Liver (tissue), 9 donors: ENCODE data around the gene PFDN2. TPM values are rescaled to one million over a fixed set of nuclear protein-coding genes. Genes with fewer than 3 reads are reported as not detected.
"Not testable (repeated sequence)": the region's sequence is repeated elsewhere in the genome, so short reads cannot be mapped to it uniquely, and the experiment has no call there.

Experiments used
- DNase-seq: peaks from one replicate; pipeline ENCODE4 v3.0.0-alpha.2; 2017; ENCODE audit warnings: low spot score
- H3K27ac ChIP-seq, 2 donors: one replicate each; pipeline ENCODE4 v1.7.0; 2013; ENCODE audit warnings: inconsistent platforms in 2 of 2, low read length in 2 of 2, control low read depth in 1 of 2, low read depth in 1 of 2, mild to moderate bottlenecking in 1 of 2
- H3K27me3 ChIP-seq, 4 donors: one replicate each; pipeline versions ENCODE4 v1.6.1 to v1.7.0; 2013; ENCODE audit warnings: low read length in 3 of 4, inconsistent platforms in 1 of 4, mild to moderate bottlenecking in 1 of 4, moderate library complexity in 1 of 4; ENCODE audit not compliant: control insufficient read depth in 4 of 4, insufficient read depth in 4 of 4
- H3K36me3 ChIP-seq, 4 donors: one replicate each; pipeline versions ENCODE4 v1.6.1 to v1.7.0; 2013; ENCODE audit warnings: low read length in 3 of 4, mild to moderate bottlenecking in 3 of 4, low read depth in 1 of 4, moderate library complexity in 1 of 4; ENCODE audit not compliant: control insufficient read depth in 4 of 4, insufficient read depth in 3 of 4
- H3K4me1 ChIP-seq, 4 donors: one replicate each; pipeline versions ENCODE4 v1.6.1 to v1.7.0; 2013; ENCODE audit warnings: low read length in 3 of 4, mild to moderate bottlenecking in 3 of 4, moderate library complexity in 1 of 4; ENCODE audit not compliant: control insufficient read depth in 4 of 4, insufficient read depth in 4 of 4
- H3K4me3 ChIP-seq, 3 donors: one replicate each; pipeline versions ENCODE4 v1.6.1 to v1.7.0; 2013; ENCODE audit warnings: low read length in 3 of 3, control low read depth in 1 of 3, low read depth in 1 of 3, mild to moderate bottlenecking in 1 of 3
- H3K9ac ChIP-seq, 2 donors: one replicate each; pipeline ENCODE4 v1.7.0; 2013; ENCODE audit warnings: low read length in 2 of 2, mild to moderate bottlenecking in 2 of 2, moderate library complexity in 2 of 2, control low read depth in 1 of 2, low read depth in 1 of 2
- H3K9me3 ChIP-seq, 4 donors: one replicate each; pipeline versions ENCODE4 v1.6.1 to v1.7.0; 2013; ENCODE audit warnings: low read length in 3 of 4; ENCODE audit not compliant: control insufficient read depth in 4 of 4
- EGR1 ChIP-seq, 2 donors: IDR thresholded peaks; 2 replicates each; pipeline ENCODE4 v1.6.1; 2016 to 2018; ENCODE audit warnings: antibody characterized with exemption in 2 of 2, low read depth in 2 of 2
- FOXA1 ChIP-seq: IDR thresholded peaks from 2 replicates; pipeline ENCODE4 v1.6.1; 2016; ENCODE audit warnings: antibody characterized with exemption
- FOXA2 ChIP-seq: IDR thresholded peaks from 2 replicates; pipeline ENCODE4 v1.6.1; 2016; ENCODE audit warnings: antibody characterized with exemption
- GABPA ChIP-seq, 2 donors: IDR thresholded peaks in 1 of 2; conservative IDR thresholded peaks in 1 of 2; 2 replicates each; pipeline ENCODE4 v1.6.1; 2016; ENCODE audit warnings: antibody characterized with exemption in 2 of 2, mild to moderate bottlenecking in 1 of 2, moderate library complexity in 1 of 2
- HNF4A ChIP-seq, 2 donors: conservative IDR thresholded peaks; 2 replicates each; pipeline ENCODE4 v1.6.1; 2016; ENCODE audit warnings: antibody characterized with exemption in 2 of 2, mild to moderate bottlenecking in 2 of 2
- HNF4G ChIP-seq: IDR thresholded peaks from 2 replicates; pipeline ENCODE4 v1.6.1; 2016; ENCODE audit warnings: antibody characterized with exemption
- NR2F2 ChIP-seq: IDR thresholded peaks from 2 replicates; pipeline ENCODE4 v1.6.1; 2016; ENCODE audit warnings: antibody characterized with exemption
- RAD21 ChIP-seq, 2 donors: IDR thresholded peaks; 2 replicates each; pipeline ENCODE4 v1.6.1; 2016; ENCODE audit warnings: antibody characterized with exemption in 2 of 2, mild to moderate bottlenecking in 2 of 2
- RXRA ChIP-seq, 2 donors: IDR thresholded peaks; 2 replicates each; pipeline ENCODE4 v1.6.1; 2017 to 2018; ENCODE audit warnings: antibody characterized with exemption in 2 of 2, mild to moderate bottlenecking in 1 of 2
- SP1 ChIP-seq: IDR thresholded peaks from 2 replicates; pipeline ENCODE4 v1.6.1; 2018; ENCODE audit warnings: antibody characterized with exemption, mild to moderate bottlenecking
- TAF1 ChIP-seq: conservative IDR thresholded peaks from 2 replicates; pipeline ENCODE4 v1.6.1; 2016; ENCODE audit warnings: antibody characterized with exemption, mild to moderate bottlenecking
- YY1 ChIP-seq: IDR thresholded peaks from 2 replicates; pipeline ENCODE4 v1.6.1; 2016; ENCODE audit warnings: antibody characterized with exemption, mild to moderate bottlenecking
- WGBS: extraction: QIAGEN DNeasy Blood & Tissue Kit; methylation state at CpG from one replicate; pipeline ENCODE4 v1.1.7; 2013; 5-methylcytosine and 5-hydroxymethylcytosine counted together
- polyA plus RNA-seq, 2 donors: library from polyadenylated mRNA; stranded (reverse) in 1 of 2; unstranded in 1 of 2; fragments of 200-250 nt in 1 of 2; fragments of >200 nt in 1 of 2; fragmentation: Nextera tagmentation in 1 of 2; extraction: Ambion mirVana in 1 of 2; gene quantifications; one replicate each; pipeline versions ENCODE4 v1.2.1 to v1.2.3, GENCODE V29; 2013 to 2015
- total RNA-seq, 2 donors: library from RNA; depleted of rRNA; stranded (reverse); fragments of >200 nt; gene quantifications; one replicate each; pipeline ENCODE4 v1.2.3, GENCODE V29; 2014
- TF ChIP-seq, protein P1 (sequence below): IDR thresholded peaks from 2 replicates; pipeline ENCODE4 v1.6.1; 2016; ENCODE audit warnings: antibody characterized with exemption
- TF ChIP-seq, protein P2 (sequence below): IDR thresholded peaks from 2 replicates; pipeline ENCODE4 v1.6.1; 2016; ENCODE audit warnings: antibody characterized with exemption
- TF ChIP-seq, protein P3 (sequence below): fragments of 150-350 bp; IDR thresholded peaks from 2 replicates; pipeline ENCODE4 v1.5.1; 2017; ENCODE audit warnings: improper control_type of control experiment, low read depth, low read length; ENCODE audit not compliant: missing input control
- TF ChIP-seq, protein P4 (sequence below): IDR thresholded peaks from 2 replicates; pipeline ENCODE4 v1.6.1; 2016; ENCODE audit warnings: antibody characterized with exemption, mild to moderate bottlenecking
- TF ChIP-seq, protein P5 (sequence below): IDR thresholded peaks from 2 replicates; pipeline ENCODE4 v1.6.1; 2016; ENCODE audit warnings: antibody characterized with exemption
- donor health status: healthy.
- donor health status: healthy.
- donor health status: healthy.
- donor health status: healthy.
- donor health status: healthy.

Gene PFDN2
- total and polyA plus RNA-seq, 4 donors = 12.4 to 61.9 (median 34.0) TPM

DNA sequence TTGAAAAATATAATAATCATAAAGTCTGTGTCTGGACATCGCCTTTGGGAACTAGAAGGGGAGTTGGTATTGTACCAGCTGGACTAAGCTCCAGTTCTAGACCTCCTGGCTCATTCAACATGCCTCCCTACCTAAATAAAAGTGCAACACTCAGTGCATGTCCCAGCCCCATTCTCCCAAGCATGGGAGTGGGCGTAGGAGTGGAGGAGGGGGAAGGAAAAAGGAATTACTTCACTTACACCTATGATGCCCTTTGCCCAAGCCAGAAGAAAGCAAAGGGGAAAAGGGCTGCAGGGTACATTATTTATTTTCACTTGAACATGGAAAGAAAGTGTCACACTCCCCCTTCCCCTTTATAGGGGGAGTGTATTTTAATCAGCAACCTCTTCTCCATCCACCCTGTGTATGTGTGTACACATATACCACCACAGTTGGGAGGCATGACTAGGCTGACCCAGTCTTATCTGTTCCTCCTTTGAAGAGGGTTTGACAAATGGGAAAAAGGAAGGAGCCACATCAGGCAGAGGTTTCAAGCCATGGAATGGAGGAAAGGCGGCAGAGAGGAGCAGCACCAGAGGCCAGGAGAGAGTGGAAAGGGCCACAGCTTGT is 3.3 kb upstream of the PFDN2 start (continued):
- TF ChIP-seq, protein P1, sequence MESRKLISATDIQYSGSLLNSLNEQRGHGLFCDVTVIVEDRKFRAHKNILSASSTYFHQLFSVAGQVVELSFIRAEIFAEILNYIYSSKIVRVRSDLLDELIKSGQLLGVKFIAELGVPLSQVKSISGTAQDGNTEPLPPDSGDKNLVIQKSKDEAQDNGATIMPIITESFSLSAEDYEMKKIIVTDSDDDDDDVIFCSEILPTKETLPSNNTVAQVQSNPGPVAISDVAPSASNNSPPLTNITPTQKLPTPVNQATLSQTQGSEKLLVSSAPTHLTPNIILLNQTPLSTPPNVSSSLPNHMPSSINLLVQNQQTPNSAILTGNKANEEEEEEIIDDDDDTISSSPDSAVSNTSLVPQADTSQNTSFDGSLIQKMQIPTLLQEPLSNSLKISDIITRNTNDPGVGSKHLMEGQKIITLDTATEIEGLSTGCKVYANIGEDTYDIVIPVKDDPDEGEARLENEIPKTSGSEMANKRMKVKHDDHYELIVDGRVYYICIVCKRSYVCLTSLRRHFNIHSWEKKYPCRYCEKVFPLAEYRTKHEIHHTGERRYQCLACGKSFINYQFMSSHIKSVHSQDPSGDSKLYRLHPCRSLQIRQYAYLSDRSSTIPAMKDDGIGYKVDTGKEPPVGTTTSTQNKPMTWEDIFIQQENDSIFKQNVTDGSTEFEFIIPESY = no peak
- TF ChIP-seq, protein P2, sequence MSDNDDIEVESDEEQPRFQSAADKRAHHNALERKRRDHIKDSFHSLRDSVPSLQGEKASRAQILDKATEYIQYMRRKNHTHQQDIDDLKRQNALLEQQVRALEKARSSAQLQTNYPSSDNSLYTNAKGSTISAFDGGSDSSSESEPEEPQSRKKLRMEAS = no peak
- TF ChIP-seq GABPA (IDR thresholded peaks at IDR 0.05 in 1 of 2, conservative IDR thresholded peaks at IDR 0.05 in 1 of 2) (no peak), HNF4A (conservative IDR thresholded peaks at IDR 0.05) (no peak)

DNA sequence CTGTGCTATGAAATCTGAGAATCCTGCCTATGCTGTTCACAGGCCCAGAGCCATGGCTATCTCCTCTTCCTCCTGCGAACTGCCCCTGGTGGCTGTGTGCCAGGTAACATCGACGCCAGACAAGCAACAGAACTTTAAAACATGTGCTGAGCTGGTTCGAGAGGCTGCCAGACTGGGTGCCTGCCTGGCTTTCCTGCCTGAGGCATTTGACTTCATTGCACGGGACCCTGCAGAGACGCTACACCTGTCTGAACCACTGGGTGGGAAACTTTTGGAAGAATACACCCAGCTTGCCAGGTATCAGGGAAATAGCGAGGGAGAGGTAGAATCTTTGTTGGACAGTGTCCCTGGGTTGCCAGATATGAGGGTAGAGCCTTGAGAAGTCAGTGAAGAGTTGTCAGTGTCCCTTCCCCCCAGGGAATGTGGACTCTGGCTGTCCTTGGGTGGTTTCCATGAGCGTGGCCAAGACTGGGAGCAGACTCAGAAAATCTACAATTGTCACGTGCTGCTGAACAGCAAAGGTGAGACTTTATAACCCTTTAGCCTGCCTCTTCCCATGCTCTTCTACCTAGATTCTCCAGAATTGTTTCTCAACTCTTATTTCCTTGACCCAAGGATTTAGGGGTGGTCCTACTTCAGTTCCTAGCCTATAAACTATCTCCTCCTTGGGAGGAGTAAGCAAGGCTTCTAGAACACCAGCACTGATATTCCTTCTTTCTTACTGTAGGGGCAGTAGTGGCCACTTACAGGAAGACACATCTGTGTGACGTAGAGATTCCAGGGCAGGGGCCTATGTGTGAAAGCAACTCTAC is 1.5 kb upstream of the PFDN2 start:
- peak; percentile 62 for DNase-seq
- Histone ChIP-seq H3K9me3 (no peaks in the 10 kb centered on the region), H3K4me1 (peaks cover 12 to 43% (median 36%) of the 10 kb centered on the region in 4 donors), H3K36me3 (peaks cover 9 to 43% (median 33%) of the 10 kb centered on the region in 4 donors), H3K4me3 (peak overlapping the region; percentile 83 to 98 (median 98)), H3K27me3 (no peaks in the 10 kb centered on the region), H3K9ac (peak overlapping the region; percentile 26 to 84), H3K27ac (peak overlapping the region; percentile 89 to 93)
- TF ChIP-seq NR2F2 (no peak), GABPA (IDR thresholded peaks at IDR 0.05 in 1 of 2, conservative IDR thresholded peaks at IDR 0.05 in 1 of 2) (peak in 1 of 2 donors; percentile 55), SP1 (peak; percentile 61), FOXA1 (no peak), EGR1 (IDR thresholded peaks at IDR 0.05; ENCODE audit: low read depth in 2 of 2) (peak in 1 of 2 donors; percentile 18), FOXA2 (no peak), HNF4G (peak; percentile 6), TAF1 (no peak), RAD21 (IDR thresholded peaks at IDR 0.05) (no peak), YY1 (peak; percentile 54), RXRA (IDR thresholded peaks at IDR 0.05) (peak; percentile 58 to 71), HNF4A (conservative IDR thresholded peaks at IDR 0.05) (peak; percentile 77 to 88)
- TF ChIP-seq, protein P3, sequence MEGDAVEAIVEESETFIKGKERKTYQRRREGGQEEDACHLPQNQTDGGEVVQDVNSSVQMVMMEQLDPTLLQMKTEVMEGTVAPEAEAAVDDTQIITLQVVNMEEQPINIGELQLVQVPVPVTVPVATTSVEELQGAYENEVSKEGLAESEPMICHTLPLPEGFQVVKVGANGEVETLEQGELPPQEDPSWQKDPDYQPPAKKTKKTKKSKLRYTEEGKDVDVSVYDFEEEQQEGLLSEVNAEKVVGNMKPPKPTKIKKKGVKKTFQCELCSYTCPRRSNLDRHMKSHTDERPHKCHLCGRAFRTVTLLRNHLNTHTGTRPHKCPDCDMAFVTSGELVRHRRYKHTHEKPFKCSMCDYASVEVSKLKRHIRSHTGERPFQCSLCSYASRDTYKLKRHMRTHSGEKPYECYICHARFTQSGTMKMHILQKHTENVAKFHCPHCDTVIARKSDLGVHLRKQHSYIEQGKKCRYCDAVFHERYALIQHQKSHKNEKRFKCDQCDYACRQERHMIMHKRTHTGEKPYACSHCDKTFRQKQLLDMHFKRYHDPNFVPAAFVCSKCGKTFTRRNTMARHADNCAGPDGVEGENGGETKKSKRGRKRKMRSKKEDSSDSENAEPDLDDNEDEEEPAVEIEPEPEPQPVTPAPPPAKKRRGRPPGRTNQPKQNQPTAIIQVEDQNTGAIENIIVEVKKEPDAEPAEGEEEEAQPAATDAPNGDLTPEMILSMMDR = peak; percentile 21
- TF ChIP-seq, protein P4, sequence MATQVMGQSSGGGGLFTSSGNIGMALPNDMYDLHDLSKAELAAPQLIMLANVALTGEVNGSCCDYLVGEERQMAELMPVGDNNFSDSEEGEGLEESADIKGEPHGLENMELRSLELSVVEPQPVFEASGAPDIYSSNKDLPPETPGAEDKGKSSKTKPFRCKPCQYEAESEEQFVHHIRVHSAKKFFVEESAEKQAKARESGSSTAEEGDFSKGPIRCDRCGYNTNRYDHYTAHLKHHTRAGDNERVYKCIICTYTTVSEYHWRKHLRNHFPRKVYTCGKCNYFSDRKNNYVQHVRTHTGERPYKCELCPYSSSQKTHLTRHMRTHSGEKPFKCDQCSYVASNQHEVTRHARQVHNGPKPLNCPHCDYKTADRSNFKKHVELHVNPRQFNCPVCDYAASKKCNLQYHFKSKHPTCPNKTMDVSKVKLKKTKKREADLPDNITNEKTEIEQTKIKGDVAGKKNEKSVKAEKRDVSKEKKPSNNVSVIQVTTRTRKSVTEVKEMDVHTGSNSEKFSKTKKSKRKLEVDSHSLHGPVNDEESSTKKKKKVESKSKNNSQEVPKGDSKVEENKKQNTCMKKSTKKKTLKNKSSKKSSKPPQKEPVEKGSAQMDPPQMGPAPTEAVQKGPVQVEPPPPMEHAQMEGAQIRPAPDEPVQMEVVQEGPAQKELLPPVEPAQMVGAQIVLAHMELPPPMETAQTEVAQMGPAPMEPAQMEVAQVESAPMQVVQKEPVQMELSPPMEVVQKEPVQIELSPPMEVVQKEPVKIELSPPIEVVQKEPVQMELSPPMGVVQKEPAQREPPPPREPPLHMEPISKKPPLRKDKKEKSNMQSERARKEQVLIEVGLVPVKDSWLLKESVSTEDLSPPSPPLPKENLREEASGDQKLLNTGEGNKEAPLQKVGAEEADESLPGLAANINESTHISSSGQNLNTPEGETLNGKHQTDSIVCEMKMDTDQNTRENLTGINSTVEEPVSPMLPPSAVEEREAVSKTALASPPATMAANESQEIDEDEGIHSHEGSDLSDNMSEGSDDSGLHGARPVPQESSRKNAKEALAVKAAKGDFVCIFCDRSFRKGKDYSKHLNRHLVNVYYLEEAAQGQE = no peak
- TF ChIP-seq, protein P5, sequence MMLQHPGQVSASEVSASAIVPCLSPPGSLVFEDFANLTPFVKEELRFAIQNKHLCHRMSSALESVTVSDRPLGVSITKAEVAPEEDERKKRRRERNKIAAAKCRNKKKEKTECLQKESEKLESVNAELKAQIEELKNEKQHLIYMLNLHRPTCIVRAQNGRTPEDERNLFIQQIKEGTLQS = no peak
- TF ChIP-seq, protein P2 = peak; percentile 57
- 24% methylated on average over 10 of the region's 10 CpGs for WGBS

DNA sequence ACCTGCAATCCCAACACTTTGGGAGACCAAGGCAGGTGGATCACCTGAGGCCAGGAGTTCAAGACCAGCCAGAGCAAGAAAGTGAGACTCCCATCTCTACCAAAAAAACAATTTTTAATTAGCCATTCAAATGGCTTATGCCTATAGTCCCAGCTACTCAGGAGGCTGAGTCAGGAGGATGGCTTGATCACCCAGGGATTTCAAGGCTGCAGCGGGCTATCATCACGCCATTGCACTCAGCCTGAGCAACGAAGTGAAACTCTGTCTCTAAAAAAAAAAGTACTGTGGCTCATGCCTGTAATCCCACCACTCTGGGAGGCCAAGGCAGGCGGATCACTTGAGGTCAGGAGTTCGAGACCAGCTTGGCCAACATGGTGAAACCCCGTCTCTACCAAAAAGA is 1.9 kb downstream of the PFDN2 start:
- not testable (repeated sequence) for DNase-seq, H3K4me3 ChIP-seq, H3K27me3 ChIP-seq, H3K9ac ChIP-seq, H3K27ac ChIP-seq, H3K9me3 ChIP-seq
- peaks cover 12 to 50% (median 38%) of the 10 kb centered on the region in 4 donors for H3K4me1 ChIP-seq
- 93% methylated on average over 6 of the region's 6 CpGs for WGBS
- H3K36me3 ChIP-seq = peaks cover 5 to 11% (median 6%) of the 10 kb centered on the region in 4 donors
